Retinal pigment epithelial cell (primary cell): ENCODE results near the gene PSMC3IP.
A peak's percentile ranks its signal among the peaks of the same experiment; 100 is the strongest.

Experiments used
- DNase-seq: peaks from one replicate; pipeline ENCODE4 v3.0.0-alpha.2; 2010; ENCODE audit warnings: low read depth
- H3K4me3 ChIP-seq: 2 replicates; pipeline ENCODE4 v1.5.1; 2011; ENCODE audit warnings: mild to moderate bottlenecking, low read length, control low read depth, moderate library complexity
- TF ChIP-seq, protein P1 (sequence below): conservative IDR thresholded peaks from 2 replicates; pipeline ENCODE4 v1.5.1; 2011; ENCODE audit warnings: low read depth, low read length, control low read depth, inconsistent platforms

The PSMC3IP gene

DNA sequence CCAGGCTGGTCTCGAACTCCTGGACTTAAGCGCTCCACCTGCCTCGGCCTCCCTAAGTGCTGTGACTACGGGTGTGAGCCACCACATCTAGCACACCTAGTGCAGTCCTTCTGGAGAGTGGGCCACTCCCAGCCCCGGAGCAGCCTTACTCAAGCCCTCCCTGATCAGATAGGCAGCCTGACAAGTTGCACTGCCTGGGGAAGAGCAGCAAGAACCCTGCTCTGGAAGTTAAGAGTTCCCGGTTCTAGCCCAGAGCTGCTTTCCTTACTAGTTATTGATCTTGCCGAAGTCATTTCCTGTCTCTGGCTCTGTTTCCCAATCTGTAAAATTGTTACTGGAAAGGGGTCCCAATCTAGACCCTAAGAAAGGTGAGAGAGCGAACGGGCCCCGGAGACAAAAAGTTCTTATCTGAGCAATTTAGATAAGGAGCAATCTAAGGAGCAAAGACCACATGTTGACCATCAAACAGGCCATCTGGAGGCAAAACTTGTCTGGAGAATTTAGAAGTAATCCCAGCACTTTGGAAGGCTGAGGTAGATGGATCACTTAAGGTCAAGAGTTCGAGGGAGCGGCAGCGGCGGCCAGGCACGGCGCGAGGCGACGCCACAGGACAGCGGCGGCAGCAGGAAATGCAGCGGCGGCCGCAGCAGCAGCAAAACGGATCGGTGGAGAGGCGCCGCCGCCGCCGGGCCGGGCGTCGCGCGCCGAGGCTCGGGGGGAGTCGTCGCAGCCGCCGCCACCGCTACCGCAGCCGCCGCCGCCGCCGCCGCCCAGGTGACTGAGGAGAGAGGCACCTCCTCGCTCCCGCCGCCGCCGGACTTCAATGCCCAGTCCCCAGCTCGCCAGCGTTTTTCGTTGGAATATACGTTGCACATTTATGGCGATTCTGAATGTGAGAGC lies 45.8 kb downstream of the PSMC3IP start:
- peak overlapping the region; percentile 33 for H3K4me3 ChIP-seq
- no peak for DNase-seq
- TF ChIP-seq, protein P1, sequence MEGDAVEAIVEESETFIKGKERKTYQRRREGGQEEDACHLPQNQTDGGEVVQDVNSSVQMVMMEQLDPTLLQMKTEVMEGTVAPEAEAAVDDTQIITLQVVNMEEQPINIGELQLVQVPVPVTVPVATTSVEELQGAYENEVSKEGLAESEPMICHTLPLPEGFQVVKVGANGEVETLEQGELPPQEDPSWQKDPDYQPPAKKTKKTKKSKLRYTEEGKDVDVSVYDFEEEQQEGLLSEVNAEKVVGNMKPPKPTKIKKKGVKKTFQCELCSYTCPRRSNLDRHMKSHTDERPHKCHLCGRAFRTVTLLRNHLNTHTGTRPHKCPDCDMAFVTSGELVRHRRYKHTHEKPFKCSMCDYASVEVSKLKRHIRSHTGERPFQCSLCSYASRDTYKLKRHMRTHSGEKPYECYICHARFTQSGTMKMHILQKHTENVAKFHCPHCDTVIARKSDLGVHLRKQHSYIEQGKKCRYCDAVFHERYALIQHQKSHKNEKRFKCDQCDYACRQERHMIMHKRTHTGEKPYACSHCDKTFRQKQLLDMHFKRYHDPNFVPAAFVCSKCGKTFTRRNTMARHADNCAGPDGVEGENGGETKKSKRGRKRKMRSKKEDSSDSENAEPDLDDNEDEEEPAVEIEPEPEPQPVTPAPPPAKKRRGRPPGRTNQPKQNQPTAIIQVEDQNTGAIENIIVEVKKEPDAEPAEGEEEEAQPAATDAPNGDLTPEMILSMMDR = peak; percentile 43

DNA sequence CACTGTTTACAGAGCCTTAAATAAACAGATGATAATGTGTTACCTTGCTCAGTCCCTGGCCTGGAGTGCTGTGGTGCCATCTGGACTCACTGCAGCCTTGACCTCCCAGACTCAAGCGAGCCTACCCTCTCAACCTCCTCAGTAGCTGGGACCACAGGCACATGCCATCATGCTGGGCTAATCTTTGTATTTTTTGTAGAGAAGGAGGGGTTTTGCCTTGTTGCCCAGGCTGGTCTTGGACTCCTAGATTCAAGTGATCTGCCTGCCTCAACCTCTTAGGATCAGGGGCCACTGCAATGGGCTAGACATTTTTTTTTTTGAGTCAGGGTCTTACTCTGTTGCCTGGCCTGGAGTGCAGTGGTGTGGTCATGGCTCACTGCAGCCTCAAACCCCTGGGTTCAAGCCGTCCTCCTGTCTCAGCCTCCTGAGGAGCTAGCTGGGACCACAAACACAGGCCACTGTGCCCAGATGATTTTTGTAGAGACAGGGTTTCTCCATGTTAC lies 46.5 kb downstream of the PSMC3IP start:
- TF ChIP-seq, protein P1 = no peak
- DNase-seq = no peak

DNA sequence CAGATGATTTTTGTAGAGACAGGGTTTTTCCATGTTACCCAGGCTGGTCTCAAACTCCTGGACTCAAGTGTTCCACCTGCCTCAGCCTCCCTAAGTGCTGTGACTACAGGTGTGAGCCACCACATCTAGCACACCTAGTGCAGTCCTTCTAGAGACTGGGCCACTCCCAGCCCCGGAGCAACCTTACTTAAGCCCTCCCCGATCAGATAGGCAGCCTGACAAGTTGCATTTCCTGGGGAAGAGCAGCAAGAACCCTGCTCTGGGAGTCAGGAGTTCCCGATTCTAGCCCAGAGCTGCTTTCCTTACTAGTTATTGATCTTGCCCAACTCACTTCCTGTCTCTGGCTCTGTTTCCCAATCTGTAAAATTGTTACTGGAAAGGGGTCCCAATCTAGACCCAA lies 48.5 kb downstream of the PSMC3IP start:
- no peak overlapping the region for H3K4me3 ChIP-seq
- TF ChIP-seq, protein P1 = no peak
- DNase-seq = no peak

More for the DNA sequence above, 46.5 kb downstream of the PSMC3IP start:
- no peak overlapping the region for H3K4me3 ChIP-seq

DNA sequence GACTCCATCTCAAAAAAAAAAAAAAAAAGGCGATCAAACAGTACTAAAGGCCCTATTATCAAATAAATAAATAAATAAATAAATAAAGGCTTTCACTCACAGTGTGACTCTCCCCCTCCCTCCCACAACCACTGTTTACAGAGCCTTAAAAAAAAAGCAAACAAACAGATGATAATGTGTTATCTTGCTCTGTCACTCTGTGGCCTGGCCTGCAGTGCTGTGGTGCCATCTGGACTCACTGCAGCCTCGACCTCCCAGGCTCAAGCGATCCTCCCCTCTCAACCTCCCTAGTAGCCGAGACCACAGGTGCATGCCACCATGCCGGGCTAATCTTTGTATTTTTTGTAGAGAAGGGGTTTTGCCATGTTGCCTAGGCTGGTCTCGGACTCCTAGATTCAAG lies 49.6 kb downstream of the PSMC3IP start:
- no peak overlapping the region for H3K4me3 ChIP-seq
- no peak for DNase-seq
- TF ChIP-seq, protein P1 = no peak

DNA sequence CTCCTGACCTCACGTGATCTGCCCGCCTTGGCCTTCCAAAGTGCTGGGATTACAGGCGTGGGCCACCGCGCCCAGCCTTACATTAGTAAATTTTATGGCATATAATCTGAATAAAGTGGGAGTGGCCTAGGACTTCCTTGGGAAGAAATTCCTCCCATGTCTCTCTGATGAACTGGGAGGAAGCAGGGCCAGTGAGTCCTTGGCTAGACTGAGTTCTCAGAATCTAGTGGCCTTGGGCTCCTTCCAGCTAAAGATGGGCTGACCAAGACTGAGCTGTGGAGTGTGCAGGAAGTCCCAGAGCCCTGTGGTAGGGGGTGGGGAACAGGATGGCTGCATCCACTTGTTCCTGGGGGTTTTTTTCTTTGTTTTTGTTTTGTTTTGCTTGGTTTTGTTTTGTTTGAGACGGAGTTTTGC lies 51.5 kb downstream of the PSMC3IP start:
- H3K4me3 ChIP-seq = no peak overlapping the region
- no peak for DNase-seq
- TF ChIP-seq, protein P1 = no peak

DNA sequence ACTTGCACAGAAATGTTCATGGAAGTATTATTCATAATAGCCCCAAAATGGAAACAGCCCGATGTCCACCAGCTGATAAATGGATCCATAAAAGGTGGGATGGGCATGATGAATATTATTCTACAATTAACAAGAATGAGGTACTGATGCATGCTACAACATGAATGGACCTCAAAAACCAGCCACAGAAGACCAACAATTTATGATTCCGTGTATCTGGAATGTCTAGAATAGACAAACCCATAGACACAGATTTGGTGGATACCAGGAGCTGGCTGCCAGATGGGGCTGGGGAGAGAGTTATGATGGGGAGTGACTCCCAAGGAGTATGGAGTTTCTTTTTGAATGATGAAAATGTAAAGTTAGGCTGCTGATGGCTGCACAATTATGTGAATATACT lies 52.3 kb downstream of the PSMC3IP start:
- TF ChIP-seq, protein P1 = no peak
- H3K4me3 ChIP-seq = no peak overlapping the region
- DNase-seq = no peak
